IPS-18a (cell line): ENCODE data around the gene NUP50.

Experiments used
- H3K27ac ChIP-seq: one replicate; pipeline ENCODE4 v1.5.1; 2013; ENCODE audit warnings: low read length
- H3K27me3 ChIP-seq: one replicate; pipeline ENCODE4 v1.6.1; 2013; ENCODE audit warnings: mild to moderate bottlenecking, low read length; ENCODE audit not compliant: control insufficient read depth, insufficient read depth
- H3K36me3 ChIP-seq: one replicate; pipeline ENCODE4 v1.6.1; 2013; ENCODE audit warnings: low read depth, low read length; ENCODE audit not compliant: control insufficient read depth
- H3K4me1 ChIP-seq: one replicate; pipeline ENCODE4 v1.6.1; 2013; ENCODE audit warnings: low read depth, low read length; ENCODE audit not compliant: control insufficient read depth
- H3K4me3 ChIP-seq: one replicate; pipeline ENCODE4 v1.5.1; 2013; ENCODE audit warnings: low read length
- H3K9ac ChIP-seq: one replicate; pipeline ENCODE4 v1.6.1; 2013; ENCODE audit warnings: mild to moderate bottlenecking, low read length, moderate library complexity
- H3K9me3 ChIP-seq: one replicate; pipeline ENCODE4 v1.6.1; 2013; ENCODE audit warnings: low read depth, low read length; ENCODE audit not compliant: control insufficient read depth

The NUP50 gene

DNA sequence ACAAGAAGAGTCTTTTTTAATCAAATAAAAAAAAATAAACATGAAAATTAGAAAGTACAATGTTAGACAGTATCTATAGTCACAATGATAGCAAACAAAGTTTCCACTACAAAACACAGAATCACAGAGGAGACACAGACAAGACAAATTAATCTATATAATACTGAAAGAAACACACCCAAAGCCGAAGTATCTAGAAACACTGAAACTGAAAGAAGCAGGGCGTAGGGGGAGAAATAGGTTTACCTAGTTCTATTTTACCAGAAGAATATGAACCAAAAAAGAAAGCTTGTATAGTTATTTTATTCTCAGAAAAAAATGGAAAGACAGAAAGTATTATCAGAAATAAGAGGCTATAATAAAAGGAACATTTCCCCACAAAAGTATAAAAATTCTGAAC lies 27.1 kb upstream of the NUP50 start:
- H3K9ac ChIP-seq, result no peak overlapping the region

DNA sequence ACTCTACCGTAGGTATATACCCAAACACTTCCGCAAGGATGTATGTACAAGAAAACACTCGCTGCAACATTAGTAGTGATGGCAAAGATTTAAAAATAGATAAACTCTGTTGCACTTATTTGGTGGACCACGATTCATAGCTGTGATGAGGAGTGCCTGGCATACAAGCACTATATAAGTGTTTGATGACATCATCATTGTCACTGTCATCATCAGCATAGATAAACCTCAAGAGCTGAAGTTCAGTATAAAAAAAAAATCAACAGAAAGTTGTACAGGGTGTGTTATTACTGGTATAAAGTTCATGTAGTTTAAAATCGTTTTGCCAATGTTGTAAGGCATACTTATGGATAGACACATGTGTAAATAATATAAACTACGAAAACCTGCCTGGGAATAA lies 24.0 kb upstream of the NUP50 start:
- H3K4me1 ChIP-seq, result no peaks in the 10 kb centered on the region
- no peaks in the 10 kb centered on the region for H3K27me3 ChIP-seq
- H3K9ac ChIP-seq, result no peak overlapping the region
- no peak overlapping the region for H3K4me3 ChIP-seq
- no peaks in the 10 kb centered on the region for H3K9me3 ChIP-seq
- H3K36me3 ChIP-seq, result no peaks in the 10 kb centered on the region
- H3K27ac ChIP-seq, result no peak overlapping the region

More for the DNA sequence above, 27.1 kb upstream of the NUP50 start:
- Histone ChIP-seq H3K9me3 (no peaks in the 10 kb centered on the region), H3K27me3 (no peaks in the 10 kb centered on the region), H3K4me1 (no peaks in the 10 kb centered on the region), H3K4me3 (no peak overlapping the region), H3K36me3 (peaks cover 8% of the 10 kb centered on the region), H3K27ac (no peak overlapping the region)

DNA sequence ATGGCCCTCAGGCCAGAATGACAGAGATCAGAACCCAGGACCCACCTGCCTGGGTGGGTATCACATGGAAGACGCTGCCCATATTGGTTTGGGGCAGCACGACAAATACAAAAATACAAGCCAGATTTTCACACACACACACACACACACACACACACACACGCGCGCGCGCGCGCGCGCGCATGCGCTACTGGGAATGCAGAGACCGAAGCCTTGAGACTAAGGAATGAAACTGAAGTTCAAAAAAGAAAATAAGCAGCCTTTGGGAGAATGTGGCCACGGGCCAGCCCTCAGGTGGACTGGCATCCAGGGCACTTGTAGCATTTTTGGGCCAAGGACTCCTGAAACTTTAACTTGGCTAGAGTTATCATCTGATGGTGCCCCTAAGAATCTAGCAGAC lies 21.3 kb upstream of the NUP50 start:
- no peaks in the 10 kb centered on the region for H3K27me3 ChIP-seq
- no peaks in the 10 kb centered on the region for H3K4me1 ChIP-seq
- H3K9ac ChIP-seq, result no peak overlapping the region
- no peaks in the 10 kb centered on the region for H3K9me3 ChIP-seq
- no peak overlapping the region for H3K4me3 ChIP-seq
- H3K27ac ChIP-seq, result no peak overlapping the region
- H3K36me3 ChIP-seq, result no peaks in the 10 kb centered on the region

DNA sequence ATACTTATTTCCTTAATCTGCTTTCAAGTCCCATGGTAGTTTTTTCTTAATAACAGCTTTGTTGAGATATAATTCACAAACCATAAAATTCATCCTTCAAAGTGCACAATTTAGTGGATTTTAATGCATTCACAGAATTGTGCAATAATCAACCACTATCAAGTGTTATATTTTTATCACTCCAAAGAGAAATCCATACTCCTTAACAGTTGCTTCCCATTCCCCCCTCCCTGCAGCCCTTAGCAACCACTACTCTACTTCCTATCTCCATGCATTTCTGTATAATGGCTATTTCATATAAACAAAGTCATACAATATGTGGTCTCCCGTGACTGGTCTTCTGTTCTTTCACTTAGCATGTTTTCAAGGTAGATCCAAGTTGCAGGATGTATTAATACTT lies 18.8 kb upstream of the NUP50 start:
- no peaks in the 10 kb centered on the region for H3K36me3 ChIP-seq
- no peaks in the 10 kb centered on the region for H3K27me3 ChIP-seq
- H3K4me3 ChIP-seq, result no peak overlapping the region
- H3K27ac ChIP-seq, result no peak overlapping the region
- H3K4me1 ChIP-seq, result no peaks in the 10 kb centered on the region
- no peak overlapping the region for H3K9ac ChIP-seq
- H3K9me3 ChIP-seq, result no peaks in the 10 kb centered on the region

DNA sequence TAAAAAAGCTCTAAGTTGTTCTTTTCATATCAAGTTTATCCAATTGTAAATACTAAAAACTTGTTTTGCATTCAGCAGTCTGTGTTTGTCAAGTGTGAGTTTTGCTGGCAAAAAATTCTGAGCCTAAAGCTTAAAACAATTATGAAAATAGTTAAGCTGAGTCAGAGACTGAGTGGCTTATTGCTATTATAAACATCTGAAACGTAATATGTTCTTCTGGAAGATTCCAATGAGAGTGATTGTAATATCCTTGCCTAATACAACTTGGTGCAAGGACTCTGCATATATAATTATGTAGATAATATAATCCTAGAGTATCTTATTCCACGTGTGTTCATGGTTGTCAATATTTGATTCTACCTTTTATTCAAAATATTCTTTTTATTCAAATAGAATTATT lies 14.1 kb upstream of the NUP50 start:
- no peak overlapping the region for H3K27ac ChIP-seq
- no peaks in the 10 kb centered on the region for H3K36me3 ChIP-seq
- H3K4me1 ChIP-seq, result no peaks in the 10 kb centered on the region
- no peak overlapping the region for H3K9ac ChIP-seq
- H3K27me3 ChIP-seq, result no peaks in the 10 kb centered on the region
- H3K4me3 ChIP-seq, result no peak overlapping the region
- no peaks in the 10 kb centered on the region for H3K9me3 ChIP-seq

DNA sequence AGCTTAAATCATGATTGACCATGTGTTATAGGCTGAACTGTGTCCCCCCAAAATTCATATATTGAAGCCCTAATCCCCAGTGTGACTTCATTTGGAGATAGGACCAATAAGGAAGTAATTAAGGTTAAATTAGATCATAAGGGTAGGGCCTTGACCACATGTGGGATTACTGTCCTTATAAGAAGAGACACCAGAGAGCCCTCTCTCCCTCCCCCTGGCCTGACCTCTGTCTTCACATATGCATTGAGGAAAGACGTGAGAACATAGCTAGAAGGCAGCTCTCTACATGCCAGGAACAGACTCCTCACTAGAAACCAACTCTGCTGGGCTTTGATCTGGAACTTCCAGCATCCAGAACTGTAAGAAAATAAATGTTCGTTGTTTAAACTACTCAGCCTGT lies 13.6 kb upstream of the NUP50 start:
- Histone ChIP-seq H3K36me3 (no peaks in the 10 kb centered on the region), H3K9ac (no peak overlapping the region), H3K27ac (no peak overlapping the region)

DNA sequence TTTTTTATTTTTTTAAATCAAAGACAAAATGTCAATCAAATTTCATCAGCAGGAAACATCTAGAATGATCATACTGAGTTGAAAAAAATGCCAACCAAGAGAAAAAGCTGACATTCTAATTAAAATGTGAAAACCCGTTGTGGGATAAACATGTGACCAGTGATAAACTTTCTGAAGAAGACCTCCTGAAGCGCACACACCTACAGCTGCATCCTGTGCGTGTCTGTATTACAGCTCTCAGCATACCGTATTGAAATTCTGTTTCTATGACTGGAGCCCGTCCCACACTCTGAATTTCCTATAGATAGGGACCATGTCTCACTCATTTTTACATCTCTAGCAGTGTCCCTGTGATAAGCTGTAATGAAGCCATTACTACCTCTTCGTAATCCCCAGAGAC lies 12.2 kb upstream of the NUP50 start:
- H3K36me3 ChIP-seq, result no peaks in the 10 kb centered on the region
- H3K27me3 ChIP-seq, result no peaks in the 10 kb centered on the region
- H3K27ac ChIP-seq, result no peak overlapping the region
- no peaks in the 10 kb centered on the region for H3K9me3 ChIP-seq
- H3K9ac ChIP-seq, result no peak overlapping the region
- H3K4me1 ChIP-seq, result no peaks in the 10 kb centered on the region
- H3K4me3 ChIP-seq, result no peak overlapping the region

More for the DNA sequence above, 13.6 kb upstream of the NUP50 start:
- H3K4me1 ChIP-seq, result no peaks in the 10 kb centered on the region
- H3K9me3 ChIP-seq, result no peaks in the 10 kb centered on the region
- H3K27me3 ChIP-seq, result no peaks in the 10 kb centered on the region
- H3K4me3 ChIP-seq, result no peak overlapping the region

DNA sequence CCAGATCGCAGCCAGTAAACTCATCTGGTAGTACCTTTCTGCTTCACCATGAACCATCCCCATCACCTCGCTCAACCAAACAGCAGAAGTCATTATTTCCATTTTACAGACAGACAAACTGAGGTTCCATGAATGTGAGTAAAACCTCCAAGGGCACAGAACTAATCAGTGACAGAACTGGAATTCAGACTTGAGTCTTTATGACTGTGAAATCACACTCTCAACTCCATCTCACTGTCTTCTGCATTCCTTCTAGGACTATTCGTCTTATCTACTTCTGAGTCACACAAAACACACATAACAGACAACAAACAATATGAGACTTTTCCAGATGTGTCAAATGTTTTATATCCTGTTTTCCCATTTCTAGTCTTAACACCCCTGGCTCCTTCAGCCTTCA lies 9.3 kb upstream of the NUP50 start:
- Histone ChIP-seq H3K4me3 (no peak overlapping the region), H3K4me1 (no peaks in the 10 kb centered on the region), H3K27ac (no peak overlapping the region), H3K9ac (no peak overlapping the region), H3K36me3 (peaks cover 7% of the 10 kb centered on the region), H3K27me3 (no peaks in the 10 kb centered on the region), H3K9me3 (no peaks in the 10 kb centered on the region)

DNA sequence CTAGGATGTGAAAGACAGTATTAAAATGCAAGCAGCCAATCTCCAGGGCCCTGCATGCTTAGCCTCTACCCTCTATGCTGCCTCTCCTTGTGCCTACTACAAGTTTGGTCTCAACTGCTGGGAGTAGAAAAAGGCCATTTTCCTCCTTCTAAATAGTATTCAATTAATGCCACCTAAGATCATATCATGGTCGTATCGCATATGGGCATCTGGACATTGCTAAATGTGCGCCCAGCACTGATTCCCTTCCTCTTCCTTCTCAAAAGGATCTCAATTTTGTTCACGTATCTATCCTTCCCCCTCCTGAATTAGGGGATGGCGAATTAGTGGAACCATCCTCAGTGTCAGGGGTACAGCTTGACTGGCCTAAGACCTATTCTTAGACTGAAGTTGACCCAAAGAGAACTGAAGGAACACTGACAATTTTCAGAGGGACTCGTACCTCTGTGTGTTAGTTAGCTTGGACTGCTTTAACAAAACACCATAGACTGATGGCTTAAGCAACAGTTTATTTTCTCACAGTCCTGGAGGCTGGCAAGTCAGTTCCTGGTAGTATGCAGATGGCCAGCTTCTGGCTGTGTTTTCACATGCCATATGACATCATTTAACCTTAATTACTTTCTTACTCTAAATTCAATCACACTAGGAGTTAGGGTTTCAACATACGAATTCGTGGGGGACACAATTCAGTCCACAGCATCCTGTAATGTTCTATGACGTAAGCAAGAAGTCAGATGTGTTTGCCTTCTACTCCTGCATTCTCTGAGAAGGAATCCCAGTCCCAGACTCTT lies 8.5 kb upstream of the NUP50 start:
- Histone ChIP-seq H3K9ac (no peak overlapping the region), H3K36me3 (peaks cover 7% of the 10 kb centered on the region), H3K4me3 (no peak overlapping the region), H3K4me1 (no peaks in the 10 kb centered on the region), H3K27me3 (no peaks in the 10 kb centered on the region), H3K27ac (no peak overlapping the region), H3K9me3 (no peaks in the 10 kb centered on the region)

DNA sequence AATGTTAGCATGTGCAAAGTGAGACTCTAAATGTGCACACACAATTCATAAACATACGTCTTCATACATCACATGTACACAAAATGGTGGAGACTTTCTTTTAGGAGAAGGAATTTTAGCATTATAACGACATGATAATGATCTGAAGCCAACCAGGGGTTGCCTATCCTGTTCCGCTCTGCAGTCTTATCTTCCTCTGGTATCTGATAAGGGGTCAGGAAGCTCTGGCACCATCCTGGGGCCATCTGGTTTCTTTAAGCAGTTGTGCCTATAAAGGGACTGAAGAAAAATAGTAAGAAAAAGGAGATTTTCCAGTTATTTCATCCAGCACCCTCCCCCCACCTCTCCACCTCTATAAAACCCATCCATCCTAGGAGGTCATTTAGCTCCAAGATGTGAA lies 5.8 kb upstream of the NUP50 start:
- H3K36me3 ChIP-seq, result peaks cover 7% of the 10 kb centered on the region
- no peaks in the 10 kb centered on the region for H3K9me3 ChIP-seq
- H3K9ac ChIP-seq, result no peak overlapping the region
- H3K27me3 ChIP-seq, result no peaks in the 10 kb centered on the region
- peaks cover 3% of the 10 kb centered on the region for H3K4me1 ChIP-seq
- H3K4me3 ChIP-seq, result no peak overlapping the region
- no peak overlapping the region for H3K27ac ChIP-seq

DNA sequence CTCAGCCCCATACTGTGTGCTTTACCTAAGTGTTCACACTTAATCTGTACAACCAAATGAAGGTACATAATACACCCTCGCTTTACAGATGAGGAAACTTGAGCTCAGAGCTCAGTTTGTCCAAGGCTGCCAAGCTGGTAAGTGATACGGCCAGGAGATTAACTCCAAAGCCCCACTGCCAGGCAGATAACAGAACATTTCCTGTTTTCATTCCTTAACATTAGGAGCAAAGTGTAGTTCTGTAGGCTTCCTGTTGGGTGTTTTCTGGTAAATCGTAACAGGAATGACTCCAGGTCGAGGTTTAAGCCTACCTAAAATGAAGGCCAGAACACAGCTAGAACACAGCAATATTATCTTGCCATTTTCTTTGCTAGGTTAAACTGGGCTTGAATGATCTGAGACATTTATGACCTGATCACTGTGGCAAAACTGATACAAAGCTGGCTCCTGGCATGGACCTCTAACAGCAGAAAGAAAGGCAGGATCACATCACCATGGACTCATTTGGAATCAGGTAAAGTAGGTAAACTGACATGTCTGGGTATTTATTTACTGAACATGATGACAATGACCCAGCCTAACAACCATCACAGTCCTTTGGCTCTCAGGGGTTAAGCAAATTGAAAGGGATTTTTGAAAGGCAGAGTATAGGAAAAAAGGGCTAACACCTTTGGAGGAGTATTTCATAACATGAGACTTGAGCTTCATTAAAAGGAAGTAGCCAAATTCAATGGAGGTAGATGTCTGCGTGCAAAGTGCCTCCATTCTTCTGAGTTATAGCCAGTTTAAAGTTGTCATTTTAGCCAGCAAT lies 3.9 kb upstream of the NUP50 start:
- no peaks in the 10 kb centered on the region for H3K9me3 ChIP-seq
- no peak overlapping the region for H3K27ac ChIP-seq
- H3K4me1 ChIP-seq, result peaks cover 5% of the 10 kb centered on the region
- no peak overlapping the region for H3K9ac ChIP-seq
- H3K4me3 ChIP-seq, result no peak overlapping the region
- H3K36me3 ChIP-seq, result peaks cover 7% of the 10 kb centered on the region
- H3K27me3 ChIP-seq, result no peaks in the 10 kb centered on the region

DNA sequence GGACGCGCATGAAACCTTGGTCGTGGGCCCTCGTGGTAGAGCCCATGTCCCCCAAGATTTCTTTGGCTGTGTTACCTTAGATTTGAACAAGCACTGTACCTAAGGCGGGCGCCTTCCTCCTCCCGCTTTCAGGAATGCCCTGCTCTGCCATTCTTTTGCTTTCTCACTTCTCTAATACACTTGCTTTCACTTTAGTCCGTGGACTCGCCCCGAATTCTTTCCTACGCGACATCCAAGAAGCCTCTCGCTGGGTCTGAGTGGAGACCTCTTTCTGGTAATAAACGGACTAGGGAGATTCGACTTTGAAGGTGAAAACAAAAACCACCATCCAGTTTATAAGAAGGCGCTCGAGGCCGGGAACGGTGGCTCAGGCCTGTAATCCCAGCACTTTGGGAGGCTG lies 1.2 kb upstream of the NUP50 start:
- H3K4me1 ChIP-seq, result peaks cover 13% of the 10 kb centered on the region

More for the DNA sequence above, 1.2 kb upstream of the NUP50 start:
- Histone ChIP-seq H3K36me3 (peaks cover 11% of the 10 kb centered on the region), H3K9me3 (no peaks in the 10 kb centered on the region), H3K27ac (no peak overlapping the region), H3K27me3 (no peaks in the 10 kb centered on the region), H3K4me3 (peak overlapping the region; percentile 94), H3K9ac (peak overlapping the region; percentile 81)
